Smooth muscle cell (in vitro differentiated cells): ENCODE measurements around the gene CSH2. TPM values are rescaled to one million over a fixed set of nuclear protein-coding genes. Genes with fewer than 3 reads are reported as not detected.
"Not testable (repeated sequence)": the region's sequence is repeated elsewhere in the genome, so short reads cannot be mapped to it uniquely, and the experiment has no call there.

ENCODE experiments used
- DNase-seq: peaks from one replicate; lab custom pipeline; 2025; ENCODE audit not compliant: unreplicated experiment; lab: John Stamatoyannopoulos, UW
- H2AFZ ChIP-seq: fragments of 200-600 bp; sonication (generic); 2 replicates; pipeline ENCODE4 v1.6.0; 2016; ENCODE audit warnings: antibody characterized with exemption, low read depth, mild to moderate bottlenecking
- H3F3A ChIP-seq: fragments of 200-600 bp; sonication (generic); 2 replicates; pipeline ENCODE4 v1.6.0; 2017; ENCODE audit warnings: antibody characterized with exemption, low read depth
- H3K27ac ChIP-seq: fragments of 200-600 bp; sonication (generic); 2 replicates; pipeline ENCODE4 v1.5.1; 2016; ENCODE audit warnings: low read depth, mild to moderate bottlenecking
- H3K27me3 ChIP-seq: fragments of 200-600 bp; sonication (generic); 2 replicates; pipeline ENCODE4 v1.6.1; 2016; ENCODE audit warnings: low read depth, mild to moderate bottlenecking
- H3K36me3 ChIP-seq: fragments of 200-600 bp; sonication (generic); 2 replicates; pipeline ENCODE4 v1.5.1; 2016; ENCODE audit warnings: low read depth
- H3K4me1 ChIP-seq: fragments of 200-600 bp; sonication (generic); 2 replicates; pipeline ENCODE4 v1.5.1; 2016; ENCODE audit warnings: low read depth
- H3K4me2 ChIP-seq: fragments of 200-600 bp; sonication (generic); 2 replicates; pipeline ENCODE4 v1.6.0; 2016; ENCODE audit warnings: mild to moderate bottlenecking
- H3K4me3 ChIP-seq: fragments of 200-600 bp; sonication (generic); 2 replicates; pipeline ENCODE4 v1.5.1; 2016; ENCODE audit warnings: mild to moderate bottlenecking
- H3K79me2 ChIP-seq: fragments of 200-600 bp; sonication (generic); 2 replicates; pipeline ENCODE4 v1.6.0; 2016; ENCODE audit warnings: low read depth, mild to moderate bottlenecking
- H3K9ac ChIP-seq: fragments of 200-600 bp; sonication (generic); 2 replicates; pipeline ENCODE4 v1.6.0; 2016; ENCODE audit warnings: low read depth
- H3K9me3 ChIP-seq: fragments of 200-600 bp; sonication (generic); replicated peaks from 2 replicates; pipeline ENCODE4 v1.5.1; 2016; ENCODE audit warnings: low read depth
- H4K20me1 ChIP-seq: fragments of 200-600 bp; sonication (generic); 2 replicates; pipeline ENCODE4 v1.6.0; 2016; ENCODE audit warnings: low read depth
- CTCF ChIP-seq: fragments of 200-600 bp; sonication (generic); IDR thresholded peaks from 2 replicates; pipeline ENCODE4 v1.5.1; 2017; ENCODE audit warnings: borderline replicate concordance, mild to moderate bottlenecking, antibody characterized with exemption; ENCODE audit not compliant: insufficient read depth, poor library complexity, severe bottlenecking
- WGBS: methylation state at CpG from one replicate; pipeline ENCODE4 v1.1.7; 2016; ENCODE audit warnings: low lambda C conversion rate; 5-methylcytosine and 5-hydroxymethylcytosine counted together
- polyA plus RNA-seq: library from polyadenylated mRNA; unstranded; fragments of >200 nt; fragmentation: Nextera tagmentation; extraction: Ambion mirVana; gene quantifications from 2 replicates; pipeline ENCODE4 v1.2.1, GENCODE V29; 2016
- total RNA-seq: library from RNA; depleted of rRNA; stranded (reverse); fragments of >200 nt; gene quantifications from 2 replicates; pipeline ENCODE4 v1.2.3, GENCODE V29; 2014

CSH2 gene
- total and polyA plus RNA-seq, 2 experiments from 2014 or later = not detected

DNA sequence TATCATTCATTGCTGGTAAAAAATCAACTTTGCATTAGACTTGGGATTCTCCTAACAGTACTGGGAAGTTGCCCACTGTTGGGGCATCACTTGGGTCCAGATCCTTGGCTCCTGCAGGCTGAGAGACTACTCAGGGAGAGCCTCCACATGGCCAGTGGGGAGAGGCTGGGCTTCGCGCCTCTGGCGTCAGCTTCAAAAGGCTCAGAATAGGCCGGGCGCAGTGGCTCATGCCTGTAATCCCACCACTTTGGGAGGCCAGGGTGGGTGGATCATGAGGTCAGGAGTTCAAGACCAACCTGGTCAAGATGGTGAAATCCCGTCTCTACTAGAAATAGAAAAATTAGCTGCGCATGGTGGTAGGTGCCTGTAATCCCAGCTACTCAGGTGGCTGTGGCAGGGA lies 41.0 kb upstream of the CSH2 start:
- Histone ChIP-seq H3K4me3 (no peak overlapping the region), H2AFZ (no peak overlapping the region), H3K9me3 (no peaks in the 10 kb centered on the region), H3K36me3 (no peaks in the 10 kb centered on the region), H3K9ac (no peak overlapping the region), H4K20me1 (no peaks in the 10 kb centered on the region), H3K79me2 (no peaks in the 10 kb centered on the region), H3K4me1 (no peaks in the 10 kb centered on the region), H3K27me3 (peaks cover 17% of the 10 kb centered on the region), H3K4me2 (no peak overlapping the region), H3F3A (no peaks in the 10 kb centered on the region), H3K27ac (no peak overlapping the region)
- WGBS = 93% methylated on average over 7 of the region's 7 CpGs
- no peak for TF ChIP-seq CTCF
- no peak for DNase-seq

DNA sequence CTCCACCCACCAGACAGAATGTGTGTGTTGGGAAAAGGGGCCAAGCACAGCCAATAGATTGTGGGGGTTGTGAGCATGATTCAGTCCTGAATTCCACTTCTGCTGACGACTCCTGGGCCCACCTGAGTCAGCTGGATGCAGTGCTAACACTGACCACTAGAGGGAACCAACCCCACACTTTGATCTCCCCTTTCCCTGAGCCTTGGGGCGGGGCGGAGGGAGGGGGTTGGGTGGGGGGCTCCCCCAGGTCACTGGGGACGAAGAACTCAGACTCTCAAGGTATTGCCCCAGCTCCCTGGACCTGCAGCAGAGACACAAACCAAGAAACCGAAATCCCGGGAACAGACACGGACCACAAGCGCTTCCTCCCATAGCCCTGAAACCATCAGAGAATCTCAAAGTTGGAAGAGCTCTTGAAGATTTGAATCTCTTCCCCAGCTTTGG lies 38.2 kb upstream of the CSH2 start:
- Histone ChIP-seq H3K9ac (no peak overlapping the region), H3K36me3 (no peaks in the 10 kb centered on the region), H4K20me1 (no peaks in the 10 kb centered on the region), H3F3A (no peaks in the 10 kb centered on the region), H3K27ac (no peak overlapping the region), H3K27me3 (peaks cover 17% of the 10 kb centered on the region), H3K4me3 (no peak overlapping the region), H3K4me2 (no peak overlapping the region), H3K4me1 (no peaks in the 10 kb centered on the region), H3K79me2 (no peaks in the 10 kb centered on the region), H3K9me3 (no peaks in the 10 kb centered on the region), H2AFZ (no peak overlapping the region)
- peak; percentile 9 for DNase-seq
- 54% methylated on average over 6 of the region's 8 CpGs for WGBS
- peak; percentile 83 for TF ChIP-seq CTCF

DNA sequence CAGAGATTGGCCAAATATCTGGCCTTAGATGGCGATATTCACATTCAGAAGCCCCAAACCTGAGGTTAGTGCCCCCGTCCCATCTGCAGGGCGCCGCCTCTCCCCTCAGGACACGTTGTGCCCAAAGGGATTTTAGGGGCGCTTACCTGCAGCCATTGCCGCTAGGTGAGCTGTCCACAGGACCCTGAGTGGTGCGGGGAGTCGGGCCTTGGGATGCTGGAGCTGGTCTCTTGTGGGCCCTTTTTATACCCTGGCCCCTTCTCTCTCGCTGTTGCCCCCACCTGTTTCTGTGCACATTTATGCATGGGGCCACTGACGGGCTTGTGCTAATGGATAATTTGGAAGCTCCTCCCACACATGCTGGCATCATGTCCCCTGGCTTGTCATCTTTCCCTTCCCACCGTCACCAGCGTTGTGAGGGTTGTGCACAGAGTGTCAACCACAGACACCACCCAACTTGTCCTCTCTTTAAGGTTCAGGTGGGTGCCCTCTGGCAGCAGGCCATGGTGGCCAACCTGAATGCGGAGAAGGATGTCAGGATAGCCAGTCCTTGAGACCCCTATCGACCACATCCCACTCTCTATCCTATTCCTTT lies 37.7 kb upstream of the CSH2 start, which contains the start of gene CSHL1:
CSHL1 (minus strand) TSS at position 218 of the 595 bp plus-strand sequence; CDS start at position 156, 62 bp downstream.
- H3K27me3 ChIP-seq = peaks cover 17% of the 10 kb centered on the region
- no peaks in the 10 kb centered on the region for H3K79me2 ChIP-seq
- no peak within 1 kb of the TSS for H2AFZ ChIP-seq
- WGBS = 69% methylated on average over 15 of the region's 15 CpGs
- no peaks in the 10 kb centered on the region for H3K4me1 ChIP-seq
- DNase-seq = no peak
- H3K27ac ChIP-seq = no peak within 1 kb of the TSS
- no peaks in the 10 kb centered on the region for H4K20me1 ChIP-seq
- no peak within 1 kb of the TSS for H3K9ac ChIP-seq
- no peak within 1 kb of the TSS for H3K4me3 ChIP-seq
- H3K9me3 ChIP-seq = no peaks in the 10 kb centered on the region
- H3K4me2 ChIP-seq = no peak within 1 kb of the TSS
- H3F3A ChIP-seq = no peaks in the 10 kb centered on the region
- no peak for TF ChIP-seq CTCF
- H3K36me3 ChIP-seq = no peaks in the 10 kb centered on the region

- no peaks in the 10 kb centered on the region for H3K79me2 ChIP-seq
- no peak overlapping the region for H2AFZ ChIP-seq
- H3F3A ChIP-seq = no peaks in the 10 kb centered on the region
- WGBS = 83% methylated on average over 14 of the region's 14 CpGs
- H3K27ac ChIP-seq = no peak overlapping the region
- H3K27me3 ChIP-seq = peaks cover 12% of the 10 kb centered on the region
- H3K36me3 ChIP-seq = no peaks in the 10 kb centered on the region
- H4K20me1 ChIP-seq = no peaks in the 10 kb centered on the region
- no peaks in the 10 kb centered on the region for H3K9me3 ChIP-seq
- H3K4me2 ChIP-seq = no peak overlapping the region
- no peaks in the 10 kb centered on the region for H3K4me1 ChIP-seq
- DNase-seq = no peak
- no peak overlapping the region for H3K4me3 ChIP-seq
- no peak for TF ChIP-seq CTCF
- no peak overlapping the region for H3K9ac ChIP-seq
These were observed 36.6 kb upstream of the CSH2 start for GRCh38 chr17:63910096-63910495.

DNA sequence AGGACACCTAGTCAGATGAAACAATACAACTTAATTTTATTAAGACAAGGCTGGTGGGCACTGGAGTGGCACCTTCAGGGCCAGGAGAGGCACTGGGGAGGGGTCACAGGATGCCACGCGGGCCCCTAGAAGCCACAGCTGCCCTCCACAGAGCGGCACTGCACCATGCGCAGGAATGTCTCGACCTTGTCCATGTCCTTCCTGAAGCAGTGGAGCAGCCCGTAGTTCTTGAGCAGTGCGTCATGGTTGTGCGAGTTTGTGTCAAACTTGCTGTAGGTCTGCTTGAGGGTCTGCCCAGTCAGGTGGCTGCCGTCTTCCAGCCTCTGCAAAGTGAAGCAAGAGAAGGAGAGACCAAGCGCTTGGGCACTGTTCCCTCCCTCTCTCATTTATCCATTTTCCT lies 36.1 kb upstream of the CSH2 start:
- H3K36me3 ChIP-seq, H3K27ac ChIP-seq, H3F3A ChIP-seq, H3K4me1 ChIP-seq, H3K4me3 ChIP-seq, H3K4me2 ChIP-seq, DNase-seq, H3K9ac ChIP-seq, H4K20me1 ChIP-seq, H2AFZ ChIP-seq, H3K9me3 ChIP-seq, H3K79me2 ChIP-seq: not testable (repeated sequence)
- WGBS = 96% methylated on average over 10 of the region's 10 CpGs
- H3K27me3 ChIP-seq = peaks cover 12% of the 10 kb centered on the region
